D721Med (cell line): ENCODE measurements around the gene HAUS5.

Source experiments
- DNase-seq: peaks from one replicate; pipeline ENCODE4 v3.0.0; 2011; ENCODE audit warnings: low spot score; ENCODE audit not compliant: insufficient read length
- FAIRE-seq: peaks from 2 replicates; lab custom pipeline; 2011; peaks lifted over from hg19 to GRCh38; lab: Jason Lieb, UNC
- TF ChIP-seq, protein P1 (sequence below): IDR thresholded peaks from 2 replicates; pipeline ENCODE4 v1.5.1; 2012; ENCODE audit warnings: mild to moderate bottlenecking, control low read depth; ENCODE audit not compliant: insufficient read depth; ENCODE audit errors: missing control alignments

The HAUS5 gene

DNA sequence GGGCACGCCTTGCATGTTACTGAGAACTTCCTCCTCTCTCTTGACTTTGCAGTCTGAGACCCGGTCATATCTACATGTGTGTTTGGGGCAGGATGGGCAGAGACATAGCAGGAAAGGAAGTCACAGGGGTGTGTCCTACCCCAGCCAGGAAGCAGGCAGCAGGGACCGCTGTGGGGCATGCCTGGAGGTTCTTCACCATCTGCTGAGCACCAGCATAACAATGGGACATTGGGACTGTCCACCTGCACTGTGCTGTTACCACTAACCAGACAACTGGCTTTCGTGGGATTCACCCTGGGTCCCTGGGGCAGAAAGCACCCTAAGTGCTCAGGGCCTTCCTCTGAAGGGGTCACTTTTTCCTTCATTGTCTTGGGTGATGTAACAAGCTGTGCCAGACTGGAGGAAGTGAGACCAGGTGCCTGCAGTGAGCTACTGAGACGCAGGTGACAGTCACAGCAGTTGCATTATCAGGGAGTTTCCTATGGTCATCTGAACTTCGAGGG is 2.6 kb upstream of the HAUS5 start:
- no peak for FAIRE-seq
- TF ChIP-seq, protein P1, sequence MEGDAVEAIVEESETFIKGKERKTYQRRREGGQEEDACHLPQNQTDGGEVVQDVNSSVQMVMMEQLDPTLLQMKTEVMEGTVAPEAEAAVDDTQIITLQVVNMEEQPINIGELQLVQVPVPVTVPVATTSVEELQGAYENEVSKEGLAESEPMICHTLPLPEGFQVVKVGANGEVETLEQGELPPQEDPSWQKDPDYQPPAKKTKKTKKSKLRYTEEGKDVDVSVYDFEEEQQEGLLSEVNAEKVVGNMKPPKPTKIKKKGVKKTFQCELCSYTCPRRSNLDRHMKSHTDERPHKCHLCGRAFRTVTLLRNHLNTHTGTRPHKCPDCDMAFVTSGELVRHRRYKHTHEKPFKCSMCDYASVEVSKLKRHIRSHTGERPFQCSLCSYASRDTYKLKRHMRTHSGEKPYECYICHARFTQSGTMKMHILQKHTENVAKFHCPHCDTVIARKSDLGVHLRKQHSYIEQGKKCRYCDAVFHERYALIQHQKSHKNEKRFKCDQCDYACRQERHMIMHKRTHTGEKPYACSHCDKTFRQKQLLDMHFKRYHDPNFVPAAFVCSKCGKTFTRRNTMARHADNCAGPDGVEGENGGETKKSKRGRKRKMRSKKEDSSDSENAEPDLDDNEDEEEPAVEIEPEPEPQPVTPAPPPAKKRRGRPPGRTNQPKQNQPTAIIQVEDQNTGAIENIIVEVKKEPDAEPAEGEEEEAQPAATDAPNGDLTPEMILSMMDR, result no peak
- no peak for DNase-seq

- DNase-seq (no peak), FAIRE-seq (no peak)
- TF ChIP-seq, protein P1, result no peak
Observed at GRCh38 chr19:35612224-35612558, 344 bp upstream of the HAUS5 start.

DNA sequence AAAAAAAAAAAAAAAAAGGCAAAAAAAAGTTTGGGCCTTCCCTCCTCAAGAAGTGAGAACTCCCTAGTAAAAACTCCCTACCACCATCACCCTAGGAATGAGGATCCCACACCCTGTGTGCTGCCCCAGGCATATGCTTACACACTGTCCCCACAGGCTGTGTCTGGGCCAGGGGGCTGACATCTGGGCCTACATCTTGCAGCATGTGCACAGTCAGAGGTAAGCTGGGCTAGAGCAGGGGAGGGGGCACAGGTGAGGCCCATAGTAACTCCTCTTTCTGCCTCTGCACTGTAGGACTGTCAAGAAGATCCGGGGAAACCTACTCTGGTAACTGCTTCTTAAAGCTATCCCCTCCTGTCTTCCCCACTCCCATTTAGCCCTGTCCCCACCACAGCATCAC is 1.0 kb downstream of the HAUS5 start:
- FAIRE-seq, result no peak
- no peak for DNase-seq
- TF ChIP-seq, protein P1, result no peak

DNA sequence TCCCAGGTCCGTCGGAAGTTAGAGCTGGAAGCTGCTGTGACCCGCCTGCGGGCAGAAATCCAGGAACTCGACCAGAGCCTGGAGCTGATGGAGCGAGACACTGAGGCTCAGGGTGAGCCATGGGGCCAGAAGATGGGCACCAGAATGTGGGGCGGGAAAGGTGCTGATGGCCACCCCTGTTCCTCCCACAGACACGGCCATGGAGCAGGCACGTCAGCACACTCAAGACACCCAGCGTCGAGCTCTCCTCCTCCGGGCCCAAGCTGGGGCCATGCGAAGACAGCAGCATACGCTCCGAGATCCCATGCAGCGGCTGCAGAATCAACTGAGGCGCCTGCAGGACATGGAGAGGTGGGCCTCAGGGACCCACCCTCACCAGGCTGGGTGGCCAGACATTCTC is 2.5 kb downstream of the HAUS5 start:
- TF ChIP-seq, protein P1, result no peak
- DNase-seq (no peak), FAIRE-seq (no peak)

- TF ChIP-seq, protein P1, result no peak
Observed at GRCh38 chr19:35618857-35619256, 6.3 kb downstream of the HAUS5 start.

GRCh38 chr19:35619290-35619923 is 6.9 kb downstream of the HAUS5 start:
- FAIRE-seq, result no peak
- TF ChIP-seq, protein P1, result no peak

More at GRCh38 chr19:35618857-35619256, 6.3 kb downstream of the HAUS5 start:
- FAIRE-seq, result no peak
- DNase-seq, result no peak

GRCh38 chr19:35620001-35620400 is 7.5 kb downstream of the HAUS5 start:
- DNase-seq, result no peak
- no peak for FAIRE-seq
- TF ChIP-seq, protein P1, result no peak

More at GRCh38 chr19:35619290-35619923, 6.9 kb downstream of the HAUS5 start:
- DNase-seq, result no peak
